ENCODE data around the gene SLC25A43. TPM values are rescaled to one million over a fixed set of nuclear protein-coding genes. Genes with fewer than 3 reads are reported as not detected.
"Not testable (repeated sequence)": the region's sequence is repeated elsewhere in the genome, so short reads cannot be mapped to it uniquely, and the experiment has no call there.

Gene SLC25A43
- total RNA-seq, 1 experiment from 2014 or later, result 4.5 TPM

DNA sequence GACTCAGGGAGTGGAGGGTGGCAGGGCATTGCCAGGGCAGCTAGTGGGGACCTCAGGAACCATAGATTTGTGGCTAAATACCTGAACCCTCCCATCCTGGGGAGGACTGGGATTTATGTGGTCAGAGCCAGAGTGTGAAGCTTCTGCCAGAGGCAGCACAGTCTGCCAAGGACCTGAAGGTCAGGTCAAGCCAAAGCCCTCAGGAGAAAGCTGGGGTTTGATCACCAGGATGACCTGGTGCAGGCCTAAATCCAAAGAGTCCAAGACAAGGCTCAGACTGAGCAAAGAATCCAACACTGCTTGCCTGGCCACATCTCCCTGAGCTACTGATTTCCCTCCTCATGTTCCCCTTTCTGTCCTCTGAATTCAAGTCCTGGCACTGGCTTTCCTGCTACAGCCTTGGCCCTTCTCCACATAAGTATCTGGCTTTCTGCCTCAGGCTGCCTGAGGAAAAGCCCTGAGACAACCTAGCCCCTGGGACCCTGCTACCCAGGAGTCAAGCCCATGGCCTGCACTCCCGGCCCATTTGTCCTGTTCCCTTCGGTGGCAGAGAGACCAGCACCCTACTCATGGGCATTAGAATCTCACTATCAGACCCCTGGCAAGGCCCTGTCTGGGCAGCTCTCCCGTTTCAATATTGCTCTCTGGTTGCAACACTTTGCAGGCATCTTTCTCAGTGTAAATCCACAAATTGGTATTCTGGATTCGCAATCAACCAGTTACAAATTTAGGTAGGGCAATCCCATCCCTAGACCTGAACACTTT, 39.3 kb upstream of the SLC25A43 start (continued):
- no peak for TF ChIP-seq ZNF416 (CRISPR knock-in tag; IDR thresholded peaks at IDR 0.05)
- TF ChIP-seq, protein P1, sequence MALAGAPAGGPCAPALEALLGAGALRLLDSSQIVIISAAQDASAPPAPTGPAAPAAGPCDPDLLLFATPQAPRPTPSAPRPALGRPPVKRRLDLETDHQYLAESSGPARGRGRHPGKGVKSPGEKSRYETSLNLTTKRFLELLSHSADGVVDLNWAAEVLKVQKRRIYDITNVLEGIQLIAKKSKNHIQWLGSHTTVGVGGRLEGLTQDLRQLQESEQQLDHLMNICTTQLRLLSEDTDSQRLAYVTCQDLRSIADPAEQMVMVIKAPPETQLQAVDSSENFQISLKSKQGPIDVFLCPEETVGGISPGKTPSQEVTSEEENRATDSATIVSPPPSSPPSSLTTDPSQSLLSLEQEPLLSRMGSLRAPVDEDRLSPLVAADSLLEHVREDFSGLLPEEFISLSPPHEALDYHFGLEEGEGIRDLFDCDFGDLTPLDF (CRISPR knock-in tag; IDR thresholded peaks at IDR 0.05), result no peak
- no peak for TF ChIP-seq ZBTB21 (CRISPR knock-in tag; IDR thresholded peaks at IDR 0.05; ENCODE audit: borderline replicate concordance)
- TF ChIP-seq, protein P2, sequence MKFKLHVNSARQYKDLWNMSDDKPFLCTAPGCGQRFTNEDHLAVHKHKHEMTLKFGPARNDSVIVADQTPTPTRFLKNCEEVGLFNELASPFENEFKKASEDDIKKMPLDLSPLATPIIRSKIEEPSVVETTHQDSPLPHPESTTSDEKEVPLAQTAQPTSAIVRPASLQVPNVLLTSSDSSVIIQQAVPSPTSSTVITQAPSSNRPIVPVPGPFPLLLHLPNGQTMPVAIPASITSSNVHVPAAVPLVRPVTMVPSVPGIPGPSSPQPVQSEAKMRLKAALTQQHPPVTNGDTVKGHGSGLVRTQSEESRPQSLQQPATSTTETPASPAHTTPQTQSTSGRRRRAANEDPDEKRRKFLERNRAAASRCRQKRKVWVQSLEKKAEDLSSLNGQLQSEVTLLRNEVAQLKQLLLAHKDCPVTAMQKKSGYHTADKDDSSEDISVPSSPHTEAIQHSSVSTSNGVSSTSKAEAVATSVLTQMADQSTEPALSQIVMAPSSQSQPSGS (CRISPR knock-in tag; IDR thresholded peaks at IDR 0.05; ENCODE audit: borderline replicate concordance, low read depth), result no peak

DNA sequence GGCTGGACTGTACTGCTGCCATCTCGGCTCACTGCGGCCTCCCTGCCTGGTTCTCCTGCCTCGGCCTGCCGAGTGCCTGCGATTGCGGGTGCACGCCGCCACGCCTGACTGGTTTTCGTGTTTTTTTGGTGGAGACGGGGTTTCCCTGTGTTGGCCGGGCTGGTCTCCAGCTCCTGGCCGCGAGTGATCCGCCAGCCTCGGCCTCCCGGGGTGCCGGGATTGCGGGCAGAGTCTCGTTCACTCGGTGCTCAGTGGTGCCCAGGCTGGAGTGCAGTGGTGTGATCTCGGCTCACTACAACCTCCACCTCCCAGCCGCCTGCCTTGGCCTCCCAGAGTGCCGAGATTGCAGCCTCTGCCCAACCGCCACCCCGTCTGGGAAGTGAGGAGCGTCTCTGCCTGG, 37.7 kb upstream of the SLC25A43 start:
- POLR2A ChIA-PET; DNase-seq (ENCODE audit: low spot score); CTCF ChIA-PET; H3K27me3 Mint-ChIP-seq (ENCODE audit: low read depth); H3K27ac Mint-ChIP-seq; H3K4me3 Mint-ChIP-seq; H3K4me1 Mint-ChIP-seq; H3K9me3 Mint-ChIP-seq; ATAC-seq; H3K36me3 Mint-ChIP-seq: not testable (repeated sequence)

DNA sequence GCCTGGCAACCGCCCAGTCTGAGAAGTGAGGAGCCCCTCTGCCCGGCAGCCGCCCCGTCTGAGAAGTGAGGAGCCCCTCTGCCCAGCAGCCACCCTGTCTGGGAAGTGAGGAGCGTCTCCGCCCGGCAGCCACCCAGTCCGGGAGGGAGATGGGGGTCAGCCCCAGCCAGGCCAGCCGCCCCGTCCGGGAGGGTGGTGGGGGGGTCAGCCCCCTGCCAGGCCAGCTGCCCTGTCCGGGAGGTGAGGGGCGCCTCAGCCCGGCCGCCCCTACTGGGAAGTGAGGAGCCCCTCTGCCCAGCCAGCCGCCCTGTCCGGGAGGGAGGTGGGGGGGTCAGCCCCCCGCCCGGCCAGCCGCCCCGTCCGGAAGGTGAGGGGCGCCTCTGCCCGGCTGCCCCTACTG, 37.1 kb upstream of the SLC25A43 start:
- POLR2A ChIA-PET; H3K9me3 Mint-ChIP-seq; CTCF ChIA-PET; H3K4me1 Mint-ChIP-seq; ATAC-seq; H3K27ac Mint-ChIP-seq; H3K27me3 Mint-ChIP-seq (ENCODE audit: low read depth); H3K36me3 Mint-ChIP-seq; H3K4me3 Mint-ChIP-seq; DNase-seq (ENCODE audit: low spot score): not testable (repeated sequence)

DNA sequence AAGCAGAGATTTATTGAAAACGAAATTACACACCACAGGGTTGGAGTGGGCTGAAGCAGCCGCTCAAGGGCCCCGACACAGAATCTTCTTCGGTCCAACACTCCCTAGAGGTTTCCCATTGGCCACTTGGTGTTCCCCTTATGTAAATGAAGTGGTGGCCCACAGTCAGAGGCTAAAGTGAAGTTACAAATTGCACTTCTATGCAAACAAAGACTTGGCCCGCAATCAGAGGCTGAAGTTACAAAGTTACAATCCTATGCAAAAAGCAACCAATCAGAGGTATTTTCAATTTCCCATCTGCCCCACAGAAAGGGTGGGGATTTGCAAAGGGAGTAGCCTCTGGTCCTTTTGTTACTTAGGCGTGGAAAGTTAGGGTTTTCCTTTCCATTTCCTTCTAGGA, 35.7 kb upstream of the SLC25A43 start:
- Mint-ChIP-seq H3K4me3 (no peak overlapping the region), H3K36me3 (0 out of 2 replicates have a peak, but pooled peaks cover 3% of the 10 kb centered on the region), H3K9me3 (no peaks in the 10 kb centered on the region; the same call in 1 of the 2 replicates), H3K27me3 (ENCODE audit: low read depth) (no peaks in the 10 kb centered on the region), H3K4me1 (no peaks in the 10 kb centered on the region), H3K27ac (no peak overlapping the region)
- DNase-seq (ENCODE audit: low spot score), result no peak
- ATAC-seq, result no peak
- POLR2A ChIA-PET, result no interaction called here
- CTCF ChIA-PET, result no interaction called here
- TF ChIP-seq, protein P3, sequence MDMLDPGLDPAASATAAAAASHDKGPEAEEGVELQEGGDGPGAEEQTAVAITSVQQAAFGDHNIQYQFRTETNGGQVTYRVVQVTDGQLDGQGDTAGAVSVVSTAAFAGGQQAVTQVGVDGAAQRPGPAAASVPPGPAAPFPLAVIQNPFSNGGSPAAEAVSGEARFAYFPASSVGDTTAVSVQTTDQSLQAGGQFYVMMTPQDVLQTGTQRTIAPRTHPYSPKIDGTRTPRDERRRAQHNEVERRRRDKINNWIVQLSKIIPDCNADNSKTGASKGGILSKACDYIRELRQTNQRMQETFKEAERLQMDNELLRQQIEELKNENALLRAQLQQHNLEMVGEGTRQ (CRISPR knock-in tag; IDR thresholded peaks at IDR 0.05), result no peak
- TF ChIP-seq, protein P4, sequence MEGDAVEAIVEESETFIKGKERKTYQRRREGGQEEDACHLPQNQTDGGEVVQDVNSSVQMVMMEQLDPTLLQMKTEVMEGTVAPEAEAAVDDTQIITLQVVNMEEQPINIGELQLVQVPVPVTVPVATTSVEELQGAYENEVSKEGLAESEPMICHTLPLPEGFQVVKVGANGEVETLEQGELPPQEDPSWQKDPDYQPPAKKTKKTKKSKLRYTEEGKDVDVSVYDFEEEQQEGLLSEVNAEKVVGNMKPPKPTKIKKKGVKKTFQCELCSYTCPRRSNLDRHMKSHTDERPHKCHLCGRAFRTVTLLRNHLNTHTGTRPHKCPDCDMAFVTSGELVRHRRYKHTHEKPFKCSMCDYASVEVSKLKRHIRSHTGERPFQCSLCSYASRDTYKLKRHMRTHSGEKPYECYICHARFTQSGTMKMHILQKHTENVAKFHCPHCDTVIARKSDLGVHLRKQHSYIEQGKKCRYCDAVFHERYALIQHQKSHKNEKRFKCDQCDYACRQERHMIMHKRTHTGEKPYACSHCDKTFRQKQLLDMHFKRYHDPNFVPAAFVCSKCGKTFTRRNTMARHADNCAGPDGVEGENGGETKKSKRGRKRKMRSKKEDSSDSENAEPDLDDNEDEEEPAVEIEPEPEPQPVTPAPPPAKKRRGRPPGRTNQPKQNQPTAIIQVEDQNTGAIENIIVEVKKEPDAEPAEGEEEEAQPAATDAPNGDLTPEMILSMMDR (IDR thresholded peaks at IDR 0.05), result no peak
- TF ChIP-seq RELA (CRISPR knock-in tag; IDR thresholded peaks at IDR 0.05; ENCODE audit: borderline replicate concordance) (no peak), NR2C2 (CRISPR knock-in tag; IDR thresholded peaks at IDR 0.05) (no peak), TCF7 (CRISPR knock-in tag; IDR thresholded peaks at IDR 0.05; ENCODE audit: low read depth) (no peak)
- TF ChIP-seq, protein P5, sequence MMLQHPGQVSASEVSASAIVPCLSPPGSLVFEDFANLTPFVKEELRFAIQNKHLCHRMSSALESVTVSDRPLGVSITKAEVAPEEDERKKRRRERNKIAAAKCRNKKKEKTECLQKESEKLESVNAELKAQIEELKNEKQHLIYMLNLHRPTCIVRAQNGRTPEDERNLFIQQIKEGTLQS (CRISPR knock-in tag; conservative IDR thresholded peaks at IDR 0.05), result no peak

DNA sequence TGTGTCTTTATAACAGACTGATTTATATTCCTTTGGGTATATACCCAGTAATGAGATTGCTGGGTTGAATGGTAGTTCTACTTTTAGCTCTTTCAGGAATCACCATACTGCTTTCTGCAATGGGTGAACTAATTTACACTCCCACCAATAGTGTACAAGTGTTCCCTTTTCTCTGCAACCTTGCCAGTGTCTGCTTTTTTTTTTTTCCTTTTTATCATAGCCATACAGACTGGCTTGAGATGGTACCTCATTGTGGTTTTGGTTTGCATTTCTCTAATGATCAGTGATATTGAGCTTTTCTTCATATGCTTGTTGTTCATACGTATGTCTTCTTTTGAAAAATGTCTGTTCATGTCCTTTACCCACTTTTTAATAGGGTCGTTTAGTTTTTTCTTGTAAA, 27.3 kb upstream of the SLC25A43 start:
- H3K4me3 Mint-ChIP-seq; H3K9me3 Mint-ChIP-seq; H3K4me1 Mint-ChIP-seq; CTCF ChIA-PET; ATAC-seq; DNase-seq (ENCODE audit: low spot score); H3K27ac Mint-ChIP-seq; POLR2A ChIA-PET; H3K27me3 Mint-ChIP-seq (ENCODE audit: low read depth); H3K36me3 Mint-ChIP-seq: not testable (repeated sequence)

Data from WTC11 (cell line).